HL-60 (cell line): ENCODE data around the gene PLA2G2E.

Source experiments
- GABPA ChIP-seq: IDR thresholded peaks from 2 replicates; pipeline ENCODE4 v1.6.1; 2012; ENCODE audit warnings: low read depth
- POLR2AphosphoS5 ChIP-seq: IDR thresholded peaks from 2 replicates; pipeline ENCODE4 v1.6.1; 2012; ENCODE audit warnings: low read depth
- SPI1 ChIP-seq: IDR thresholded peaks from 2 replicates; pipeline ENCODE4 v1.6.1; 2012; ENCODE audit warnings: low read depth, mild to moderate bottlenecking, borderline replicate concordance
- TF ChIP-seq, protein P1 (sequence below): IDR thresholded peaks from one replicate; pipeline ENCODE4 v1.5.1; 2011; ENCODE audit warnings: low read length, control low read depth, inconsistent platforms; ENCODE audit not compliant: insufficient read depth
- TF ChIP-seq, protein P2 (sequence below): IDR thresholded peaks from 2 replicates; pipeline ENCODE4 v1.6.1; 2012; ENCODE audit warnings: low read depth; ENCODE audit not compliant: insufficient replicate concordance

DNA sequence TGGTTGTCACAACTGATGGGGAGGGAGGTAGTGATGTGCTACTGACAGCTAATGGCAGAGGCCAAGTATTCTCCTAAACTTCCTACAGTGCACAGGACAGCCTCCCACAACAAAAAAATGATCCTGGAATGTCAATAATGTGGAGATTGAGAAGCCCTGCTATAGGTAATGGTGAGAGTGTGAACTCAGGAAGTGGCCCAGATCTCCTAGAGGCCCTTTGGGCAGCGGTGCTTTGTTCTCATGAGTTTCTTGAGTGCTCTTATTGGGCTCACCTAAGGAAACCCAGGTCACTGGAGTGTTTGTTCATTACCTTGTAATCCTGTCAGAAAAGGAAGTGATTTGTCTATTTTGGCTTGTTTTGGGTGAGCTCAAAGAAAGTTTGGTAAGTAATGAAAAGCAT, 35.3 kb downstream of the PLA2G2E start:
- TF ChIP-seq, protein P1, sequence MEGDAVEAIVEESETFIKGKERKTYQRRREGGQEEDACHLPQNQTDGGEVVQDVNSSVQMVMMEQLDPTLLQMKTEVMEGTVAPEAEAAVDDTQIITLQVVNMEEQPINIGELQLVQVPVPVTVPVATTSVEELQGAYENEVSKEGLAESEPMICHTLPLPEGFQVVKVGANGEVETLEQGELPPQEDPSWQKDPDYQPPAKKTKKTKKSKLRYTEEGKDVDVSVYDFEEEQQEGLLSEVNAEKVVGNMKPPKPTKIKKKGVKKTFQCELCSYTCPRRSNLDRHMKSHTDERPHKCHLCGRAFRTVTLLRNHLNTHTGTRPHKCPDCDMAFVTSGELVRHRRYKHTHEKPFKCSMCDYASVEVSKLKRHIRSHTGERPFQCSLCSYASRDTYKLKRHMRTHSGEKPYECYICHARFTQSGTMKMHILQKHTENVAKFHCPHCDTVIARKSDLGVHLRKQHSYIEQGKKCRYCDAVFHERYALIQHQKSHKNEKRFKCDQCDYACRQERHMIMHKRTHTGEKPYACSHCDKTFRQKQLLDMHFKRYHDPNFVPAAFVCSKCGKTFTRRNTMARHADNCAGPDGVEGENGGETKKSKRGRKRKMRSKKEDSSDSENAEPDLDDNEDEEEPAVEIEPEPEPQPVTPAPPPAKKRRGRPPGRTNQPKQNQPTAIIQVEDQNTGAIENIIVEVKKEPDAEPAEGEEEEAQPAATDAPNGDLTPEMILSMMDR = no peak
- TF ChIP-seq, protein P2, sequence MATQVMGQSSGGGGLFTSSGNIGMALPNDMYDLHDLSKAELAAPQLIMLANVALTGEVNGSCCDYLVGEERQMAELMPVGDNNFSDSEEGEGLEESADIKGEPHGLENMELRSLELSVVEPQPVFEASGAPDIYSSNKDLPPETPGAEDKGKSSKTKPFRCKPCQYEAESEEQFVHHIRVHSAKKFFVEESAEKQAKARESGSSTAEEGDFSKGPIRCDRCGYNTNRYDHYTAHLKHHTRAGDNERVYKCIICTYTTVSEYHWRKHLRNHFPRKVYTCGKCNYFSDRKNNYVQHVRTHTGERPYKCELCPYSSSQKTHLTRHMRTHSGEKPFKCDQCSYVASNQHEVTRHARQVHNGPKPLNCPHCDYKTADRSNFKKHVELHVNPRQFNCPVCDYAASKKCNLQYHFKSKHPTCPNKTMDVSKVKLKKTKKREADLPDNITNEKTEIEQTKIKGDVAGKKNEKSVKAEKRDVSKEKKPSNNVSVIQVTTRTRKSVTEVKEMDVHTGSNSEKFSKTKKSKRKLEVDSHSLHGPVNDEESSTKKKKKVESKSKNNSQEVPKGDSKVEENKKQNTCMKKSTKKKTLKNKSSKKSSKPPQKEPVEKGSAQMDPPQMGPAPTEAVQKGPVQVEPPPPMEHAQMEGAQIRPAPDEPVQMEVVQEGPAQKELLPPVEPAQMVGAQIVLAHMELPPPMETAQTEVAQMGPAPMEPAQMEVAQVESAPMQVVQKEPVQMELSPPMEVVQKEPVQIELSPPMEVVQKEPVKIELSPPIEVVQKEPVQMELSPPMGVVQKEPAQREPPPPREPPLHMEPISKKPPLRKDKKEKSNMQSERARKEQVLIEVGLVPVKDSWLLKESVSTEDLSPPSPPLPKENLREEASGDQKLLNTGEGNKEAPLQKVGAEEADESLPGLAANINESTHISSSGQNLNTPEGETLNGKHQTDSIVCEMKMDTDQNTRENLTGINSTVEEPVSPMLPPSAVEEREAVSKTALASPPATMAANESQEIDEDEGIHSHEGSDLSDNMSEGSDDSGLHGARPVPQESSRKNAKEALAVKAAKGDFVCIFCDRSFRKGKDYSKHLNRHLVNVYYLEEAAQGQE = no peak
- TF ChIP-seq SPI1 (no peak), GABPA (no peak), POLR2AphosphoS5 (no peak)
